ENCODE measurements around the gene MYO3B. TPM values are rescaled to one million over a fixed set of nuclear protein-coding genes. Genes with fewer than 3 reads are reported as not detected.
A peak's percentile ranks its signal among the peaks of the same experiment; 100 is the strongest.
"Not testable (repeated sequence)": the region's sequence is repeated elsewhere in the genome, so short reads cannot be mapped to it uniquely, and the experiment has no call there.

MYO3B gene
- polyA plus RNA-seq, 1 donor = 0.30 TPM

DNA sequence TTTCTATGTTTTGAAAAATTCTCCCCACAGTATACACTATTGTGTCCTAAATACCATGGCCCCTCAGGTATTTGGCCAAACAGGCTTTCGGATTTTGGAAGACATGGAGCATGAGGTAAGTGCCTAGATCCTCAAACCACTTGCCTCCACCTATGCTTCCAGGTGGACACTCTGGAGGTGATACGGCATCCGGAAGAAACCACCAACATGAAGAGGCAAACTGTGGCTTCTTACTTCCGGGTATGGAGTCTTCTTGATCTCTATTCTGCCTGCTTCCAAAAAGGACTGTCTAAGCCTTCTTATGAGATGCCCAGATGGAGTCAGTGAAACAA is 285.2 kb downstream of the MYO3B start:
- H3K4me1 ChIP-seq (ENCODE audit: control insufficient read depth, insufficient read depth, low read length) = no peaks in the 10 kb centered on the region
- peaks cover 8% of the 10 kb centered on the region for H3K9me3 ChIP-seq (ENCODE audit: control insufficient read depth, low read depth, low read length)
- DNase-seq = no peak
- no peaks in the 10 kb centered on the region for H3K27me3 ChIP-seq (ENCODE audit: control insufficient read depth, insufficient read depth, low read length)
- no peak overlapping the region for H3K4me3 ChIP-seq (ENCODE audit: low read length)
- H3K36me3 ChIP-seq (ENCODE audit: control insufficient read depth, insufficient read depth, low read length) = no peaks in the 10 kb centered on the region
- no CpG with 5 or more reads among the region's 4 CpGs for WGBS (ENCODE audit: insufficient coverage, low lambda C conversion rate)
- no peak overlapping the region for H3K27ac ChIP-seq (ENCODE audit: low read length)

DNA sequence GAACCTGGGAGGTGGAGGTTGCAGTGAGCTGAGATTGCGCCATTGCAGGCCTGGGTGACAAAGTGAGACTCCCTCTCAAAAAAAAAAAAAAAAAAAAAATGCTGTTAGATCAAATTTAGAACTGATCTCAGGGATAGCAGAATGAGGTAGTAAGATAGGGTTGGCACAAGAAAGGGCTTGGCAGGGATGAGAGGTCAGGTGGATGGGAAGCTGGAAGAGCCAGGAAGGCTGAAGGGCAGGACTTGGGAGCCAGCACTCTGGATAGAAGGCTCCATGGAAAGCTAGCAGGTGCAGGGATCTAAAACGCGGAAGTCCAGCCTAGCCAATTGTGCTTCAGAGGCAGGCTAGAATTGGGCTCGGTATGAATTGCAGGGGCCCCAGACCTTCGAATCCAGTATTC is 286.3 kb downstream of the MYO3B start:
- no peak for DNase-seq
- Histone ChIP-seq H3K4me3 (ENCODE audit: low read length) (no peak overlapping the region), H3K9me3 (ENCODE audit: control insufficient read depth, low read depth, low read length) (peaks cover 8% of the 10 kb centered on the region), H3K27ac (ENCODE audit: low read length) (no peak overlapping the region), H3K27me3 (ENCODE audit: control insufficient read depth, insufficient read depth, low read length) (no peaks in the 10 kb centered on the region), H3K36me3 (ENCODE audit: control insufficient read depth, insufficient read depth, low read length) (no peaks in the 10 kb centered on the region), H3K4me1 (ENCODE audit: control insufficient read depth, insufficient read depth, low read length) (no peaks in the 10 kb centered on the region)
- WGBS (ENCODE audit: insufficient coverage, low lambda C conversion rate) = 100% methylated on average over 2 of the region's 5 CpGs

DNA sequence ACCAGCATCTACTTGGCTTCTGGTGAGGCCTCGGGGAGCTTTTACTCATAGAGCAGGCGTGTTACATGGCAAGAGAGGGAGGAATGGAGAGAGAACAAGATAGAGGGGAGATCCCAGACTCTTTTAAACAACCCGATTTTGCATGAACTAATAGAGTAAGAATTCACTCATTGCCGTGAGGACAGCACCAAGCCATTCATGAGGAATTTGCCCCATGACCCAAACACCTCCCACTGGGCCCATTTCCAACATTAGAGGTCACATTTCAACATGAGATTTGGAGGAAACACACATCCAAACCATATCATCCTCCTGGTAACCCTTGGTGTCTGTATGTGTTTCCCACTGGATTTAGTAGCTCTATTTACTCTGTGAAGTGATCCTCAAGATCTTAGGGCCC is 287.3 kb downstream of the MYO3B start:
- no peak overlapping the region for H3K4me3 ChIP-seq (ENCODE audit: low read length)
- WGBS (ENCODE audit: insufficient coverage, low lambda C conversion rate) = no CpG with 5 or more reads among the region's 4 CpGs
- H3K27ac ChIP-seq (ENCODE audit: low read length) = no peak overlapping the region

DNA sequence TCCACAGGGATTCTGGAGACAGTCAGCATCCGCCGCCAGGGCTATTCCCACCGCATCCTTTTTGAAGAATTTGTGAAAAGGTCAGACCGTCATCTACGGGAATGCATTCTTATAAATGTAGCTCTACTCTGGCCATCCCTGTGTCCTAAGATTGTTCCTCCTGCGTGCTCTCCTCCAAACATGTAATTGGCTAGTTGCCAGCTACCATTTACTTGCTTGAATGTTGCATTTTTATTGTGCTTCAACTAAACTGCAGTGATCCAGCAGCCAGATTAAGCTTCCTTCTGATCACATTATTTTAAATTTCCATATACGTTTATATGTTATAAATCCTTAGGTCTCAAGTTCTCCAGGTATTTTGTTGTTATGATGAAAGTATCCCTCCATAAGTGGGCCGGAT is 288.7 kb downstream of the MYO3B start:
- Histone ChIP-seq H3K27ac (ENCODE audit: low read length) (no peak overlapping the region), H3K36me3 (ENCODE audit: control insufficient read depth, insufficient read depth, low read length) (no peaks in the 10 kb centered on the region), H3K9me3 (ENCODE audit: control insufficient read depth, low read depth, low read length) (no peaks in the 10 kb centered on the region), H3K4me3 (ENCODE audit: low read length) (no peak overlapping the region), H3K4me1 (ENCODE audit: control insufficient read depth, insufficient read depth, low read length) (no peaks in the 10 kb centered on the region), H3K27me3 (ENCODE audit: control insufficient read depth, insufficient read depth, low read length) (no peaks in the 10 kb centered on the region)
- no CpG with 5 or more reads among the region's 8 CpGs for WGBS (ENCODE audit: insufficient coverage, low lambda C conversion rate)
- DNase-seq = no peak

More for the DNA sequence above, 287.3 kb downstream of the MYO3B start:
- DNase-seq = no peak
- H3K4me1 ChIP-seq (ENCODE audit: control insufficient read depth, insufficient read depth, low read length) = no peaks in the 10 kb centered on the region
- no peaks in the 10 kb centered on the region for H3K36me3 ChIP-seq (ENCODE audit: control insufficient read depth, insufficient read depth, low read length)
- no peaks in the 10 kb centered on the region for H3K9me3 ChIP-seq (ENCODE audit: control insufficient read depth, low read depth, low read length)
- H3K27me3 ChIP-seq (ENCODE audit: control insufficient read depth, insufficient read depth, low read length) = no peaks in the 10 kb centered on the region

DNA sequence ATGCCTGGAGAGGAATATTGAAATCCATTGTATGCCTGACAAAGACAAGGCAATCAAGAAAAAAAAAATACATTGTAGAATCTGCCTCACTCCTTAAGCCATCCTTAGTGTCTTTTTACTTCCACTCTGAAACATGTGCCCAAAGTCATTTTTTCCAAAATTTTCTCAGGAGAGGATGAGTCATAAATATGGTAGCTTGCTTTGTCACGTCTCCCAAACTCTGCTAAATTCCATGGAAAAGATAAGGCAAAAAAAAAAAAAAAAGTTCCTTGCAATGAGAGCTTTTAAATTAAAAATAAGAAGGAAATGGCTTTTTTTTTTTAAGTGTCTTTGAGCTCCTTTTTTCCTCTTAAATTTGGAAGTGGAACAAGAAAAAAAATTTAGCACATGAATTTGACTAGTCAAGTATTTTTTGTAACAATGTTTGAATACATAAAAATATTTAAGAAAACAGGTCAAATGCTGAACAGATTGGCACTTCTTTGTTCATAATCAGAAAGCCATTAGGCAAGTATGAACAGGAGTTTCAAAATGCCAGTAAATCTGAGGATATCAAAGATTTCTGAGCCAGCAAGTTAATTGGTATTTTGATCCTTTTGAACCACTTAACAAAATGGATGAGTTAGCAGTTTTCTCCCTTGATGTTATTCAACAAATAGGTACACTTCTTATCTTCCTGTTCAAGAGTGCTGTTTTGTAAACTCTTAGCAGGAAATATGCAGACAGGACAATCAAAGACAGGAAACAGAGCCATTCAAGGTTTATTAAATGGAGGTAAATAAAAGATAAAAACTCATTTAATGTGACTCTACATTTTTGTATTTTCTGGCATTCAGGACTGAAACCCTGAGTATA is 289.8 kb downstream of the MYO3B start:
- H3K9me3 ChIP-seq (ENCODE audit: control insufficient read depth, low read depth, low read length) = no peaks in the 10 kb centered on the region
- 50% methylated on average over 1 of the region's 1 CpG for WGBS (ENCODE audit: insufficient coverage, low lambda C conversion rate)
- no peaks in the 10 kb centered on the region for H3K27me3 ChIP-seq (ENCODE audit: control insufficient read depth, insufficient read depth, low read length)
- no peak overlapping the region for H3K4me3 ChIP-seq (ENCODE audit: low read length)
- DNase-seq = no peak
- peak overlapping the region; percentile 15 for H3K27ac ChIP-seq (ENCODE audit: low read length)
- H3K36me3 ChIP-seq (ENCODE audit: control insufficient read depth, insufficient read depth, low read length) = no peaks in the 10 kb centered on the region
- no peaks in the 10 kb centered on the region for H3K4me1 ChIP-seq (ENCODE audit: control insufficient read depth, insufficient read depth, low read length)

DNA sequence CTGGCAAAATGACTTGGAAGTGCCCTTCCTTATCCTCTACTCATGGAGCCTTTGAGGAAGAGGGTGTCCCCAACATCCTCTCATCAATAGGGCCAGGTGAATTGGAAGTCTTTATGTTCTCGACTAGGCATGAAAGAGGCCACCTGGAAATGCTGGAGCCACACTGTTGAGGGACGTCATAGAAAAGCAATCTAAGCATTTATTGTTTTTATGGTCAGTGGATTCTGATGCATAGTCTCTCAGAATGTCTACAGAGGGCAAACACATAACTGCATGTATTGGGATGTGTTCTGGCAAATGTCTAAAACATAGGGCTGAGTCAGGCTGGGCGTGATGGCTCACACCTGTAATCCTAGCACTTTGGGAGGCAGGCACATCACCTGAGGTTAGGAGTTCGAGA is 290.6 kb downstream of the MYO3B start:
- DNase-seq = no peak
- Histone ChIP-seq H3K36me3 (ENCODE audit: control insufficient read depth, insufficient read depth, low read length) (no peaks in the 10 kb centered on the region), H3K27me3 (ENCODE audit: control insufficient read depth, insufficient read depth, low read length) (no peaks in the 10 kb centered on the region), H3K27ac (ENCODE audit: low read length) (peak overlapping the region; percentile 15), H3K4me1 (ENCODE audit: control insufficient read depth, insufficient read depth, low read length) (no peaks in the 10 kb centered on the region), H3K9me3 (ENCODE audit: control insufficient read depth, low read depth, low read length) (no peaks in the 10 kb centered on the region), H3K4me3 (ENCODE audit: low read length) (no peak overlapping the region)
- WGBS (ENCODE audit: insufficient coverage, low lambda C conversion rate) = no CpG with 5 or more reads among the region's 4 CpGs

DNA sequence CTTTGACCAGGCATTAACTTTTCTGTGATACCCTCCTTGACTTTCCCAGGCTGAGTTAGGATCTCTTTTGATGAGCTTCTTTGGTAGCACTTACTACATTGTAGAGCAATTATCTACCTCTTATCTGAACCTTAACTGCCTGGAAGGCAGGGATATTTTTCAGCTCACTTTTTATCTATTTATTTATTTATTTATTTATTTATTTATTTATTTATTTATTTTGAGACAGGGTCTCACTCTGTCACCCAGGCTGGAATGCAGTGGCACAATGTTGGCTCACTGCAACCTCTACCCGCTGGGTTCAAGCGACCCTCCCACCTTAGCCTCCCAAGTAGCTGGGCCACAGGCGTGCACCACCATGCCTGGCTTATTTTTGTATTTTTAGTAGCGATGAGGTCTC is 294.6 kb downstream of the MYO3B start:
- not testable (repeated sequence) for H3K27ac ChIP-seq (ENCODE audit: low read length); H3K4me1 ChIP-seq (ENCODE audit: control insufficient read depth, insufficient read depth, low read length); H3K27me3 ChIP-seq (ENCODE audit: control insufficient read depth, insufficient read depth, low read length); H3K9me3 ChIP-seq (ENCODE audit: control insufficient read depth, low read depth, low read length); H3K36me3 ChIP-seq (ENCODE audit: control insufficient read depth, insufficient read depth, low read length); DNase-seq; H3K4me3 ChIP-seq (ENCODE audit: low read length)
- WGBS (ENCODE audit: insufficient coverage, low lambda C conversion rate) = 100% methylated on average over 1 of the region's 4 CpGs

DNA sequence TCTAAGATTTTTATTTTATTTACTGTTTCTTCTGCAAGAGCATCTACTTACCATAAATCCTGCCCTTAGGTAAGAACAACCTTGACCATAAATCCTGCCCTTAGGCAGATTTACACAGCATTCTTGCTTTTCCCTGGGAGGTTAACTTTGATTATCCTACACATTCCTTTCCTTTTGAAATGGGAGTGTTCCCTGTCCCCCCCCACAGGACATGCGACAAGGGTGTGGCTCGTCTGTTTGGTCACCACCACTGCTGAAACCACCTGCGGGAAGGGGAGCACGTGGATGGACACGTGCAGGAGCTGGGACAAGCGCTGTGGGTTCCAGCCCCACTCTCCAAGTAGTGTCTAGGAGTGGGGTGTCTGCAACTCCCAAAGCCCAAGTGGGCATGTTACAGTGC is 297.9 kb downstream of the MYO3B start:
- no peak overlapping the region for H3K27ac ChIP-seq (ENCODE audit: low read length)
- WGBS (ENCODE audit: insufficient coverage, low lambda C conversion rate) = no CpG with 5 or more reads among the region's 6 CpGs

DNA sequence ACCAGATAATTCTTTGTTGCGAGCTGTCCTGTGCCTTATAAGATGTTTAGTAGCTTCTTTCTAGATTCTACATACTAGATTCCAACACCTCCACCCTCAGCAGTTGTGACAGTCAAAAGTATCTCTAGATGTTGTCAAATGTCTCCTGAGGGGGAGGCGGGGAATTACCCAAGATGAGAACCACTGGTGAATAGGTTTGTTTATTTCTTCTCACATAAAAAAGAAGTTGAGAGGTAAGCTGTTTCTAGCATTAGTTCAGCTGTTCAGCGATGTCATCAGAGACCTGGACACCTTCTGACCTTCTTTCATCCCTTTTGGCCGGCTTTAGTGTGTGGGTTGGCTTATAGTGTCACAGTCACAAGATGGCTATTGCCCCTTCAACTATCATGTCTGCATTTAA is 299.7 kb downstream of the MYO3B start:
- peaks cover 5% of the 10 kb centered on the region for H3K4me1 ChIP-seq (ENCODE audit: control insufficient read depth, insufficient read depth, low read length)
- 83% methylated on average over 1 of the region's 4 CpGs for WGBS (ENCODE audit: insufficient coverage, low lambda C conversion rate)
- H3K36me3 ChIP-seq (ENCODE audit: control insufficient read depth, insufficient read depth, low read length) = no peaks in the 10 kb centered on the region
- no peaks in the 10 kb centered on the region for H3K9me3 ChIP-seq (ENCODE audit: control insufficient read depth, low read depth, low read length)
- peak overlapping the region; percentile 59 for H3K27ac ChIP-seq (ENCODE audit: low read length)
- H3K4me3 ChIP-seq (ENCODE audit: low read length) = no peak overlapping the region
- DNase-seq = no peak
- H3K27me3 ChIP-seq (ENCODE audit: control insufficient read depth, insufficient read depth, low read length) = no peaks in the 10 kb centered on the region

More for the DNA sequence above, 297.9 kb downstream of the MYO3B start:
- peak in 1 of 2 donors; percentile 52 for DNase-seq
- Histone ChIP-seq H3K9me3 (ENCODE audit: control insufficient read depth, low read depth, low read length) (no peaks in the 10 kb centered on the region), H3K27me3 (ENCODE audit: control insufficient read depth, insufficient read depth, low read length) (no peaks in the 10 kb centered on the region), H3K4me1 (ENCODE audit: control insufficient read depth, insufficient read depth, low read length) (peaks cover 5% of the 10 kb centered on the region), H3K36me3 (ENCODE audit: control insufficient read depth, insufficient read depth, low read length) (no peaks in the 10 kb centered on the region), H3K4me3 (ENCODE audit: low read length) (no peak overlapping the region)

DNA sequence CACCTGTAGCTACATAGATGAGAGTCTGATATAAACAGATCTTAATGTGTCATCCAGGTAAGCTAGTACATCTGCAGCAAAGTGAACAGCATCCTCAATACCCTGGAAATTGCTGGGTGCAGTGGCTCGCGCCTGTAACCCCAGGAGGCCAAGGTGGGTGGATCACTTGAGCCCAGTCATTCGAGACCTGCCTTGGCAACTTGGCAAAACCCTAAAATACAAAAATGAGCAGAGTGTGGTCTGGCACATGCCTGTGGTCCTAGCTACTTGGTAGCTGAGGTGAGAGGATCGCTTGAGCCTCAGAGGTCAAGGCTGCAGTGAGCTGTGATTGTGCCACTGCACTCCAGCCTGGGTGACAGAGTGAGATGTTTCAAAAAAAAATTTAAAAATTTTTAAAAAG is 303.3 kb downstream of the MYO3B start:
- no CpG with 5 or more reads among the region's 4 CpGs for WGBS (ENCODE audit: insufficient coverage, low lambda C conversion rate)
- Histone ChIP-seq H3K4me3 (ENCODE audit: low read length) (no peak overlapping the region), H3K4me1 (ENCODE audit: control insufficient read depth, insufficient read depth, low read length) (peaks cover 11% of the 10 kb centered on the region), H3K27me3 (ENCODE audit: control insufficient read depth, insufficient read depth, low read length) (no peaks in the 10 kb centered on the region), H3K9me3 (ENCODE audit: control insufficient read depth, low read depth, low read length) (no peaks in the 10 kb centered on the region), H3K36me3 (ENCODE audit: control insufficient read depth, insufficient read depth, low read length) (no peaks in the 10 kb centered on the region), H3K27ac (ENCODE audit: low read length) (no peak overlapping the region)
- DNase-seq = no peak

DNA sequence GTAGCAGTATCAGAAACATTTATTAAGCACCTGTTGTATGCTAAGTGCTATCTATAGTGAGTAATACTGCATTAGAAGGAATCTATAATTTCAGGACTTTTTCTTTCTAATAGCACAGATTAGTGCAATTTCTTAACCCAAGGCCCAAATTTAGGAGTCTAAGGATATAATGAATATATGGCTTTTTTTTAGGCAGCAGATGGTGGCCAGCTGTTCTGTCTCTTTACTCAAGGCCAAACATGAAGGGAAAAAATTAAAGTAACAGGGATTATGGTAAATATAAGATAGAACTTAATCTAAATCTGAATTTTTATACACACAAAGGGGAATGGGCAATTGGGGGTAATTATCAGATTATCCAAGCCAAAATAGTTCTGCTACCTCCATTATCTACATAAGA is 306.6 kb downstream of the MYO3B start:
- Histone ChIP-seq H3K9me3 (ENCODE audit: control insufficient read depth, low read depth, low read length) (no peaks in the 10 kb centered on the region), H3K36me3 (ENCODE audit: control insufficient read depth, insufficient read depth, low read length) (no peaks in the 10 kb centered on the region), H3K27me3 (ENCODE audit: control insufficient read depth, insufficient read depth, low read length) (no peaks in the 10 kb centered on the region), H3K4me1 (ENCODE audit: control insufficient read depth, insufficient read depth, low read length) (peaks cover 12% of the 10 kb centered on the region), H3K4me3 (ENCODE audit: low read length) (no peak overlapping the region), H3K27ac (ENCODE audit: low read length) (no peak overlapping the region)
- no peak for DNase-seq
